AG09309 (cell line): Measurements from ENCODE around the gene CST5.

Experiments
- DNase-seq: peaks from one replicate; pipeline ENCODE4 v3.0.0-alpha.2; 2010; ENCODE audit warnings: low read depth
- H3K4me3 ChIP-seq: 2 replicates; pipeline ENCODE4 v1.5.1; 2011; ENCODE audit warnings: mild to moderate bottlenecking, low read depth, low read length, moderate library complexity; ENCODE audit not compliant: control insufficient read depth
- TF ChIP-seq, protein P1 (sequence below): IDR thresholded peaks from 2 replicates; pipeline ENCODE4 v1.5.1; 2011; ENCODE audit warnings: mild to moderate bottlenecking, low read depth, low read length, inconsistent platforms; ENCODE audit not compliant: insufficient read depth, control insufficient read depth; ENCODE audit errors: missing control alignments

CST5 gene

DNA sequence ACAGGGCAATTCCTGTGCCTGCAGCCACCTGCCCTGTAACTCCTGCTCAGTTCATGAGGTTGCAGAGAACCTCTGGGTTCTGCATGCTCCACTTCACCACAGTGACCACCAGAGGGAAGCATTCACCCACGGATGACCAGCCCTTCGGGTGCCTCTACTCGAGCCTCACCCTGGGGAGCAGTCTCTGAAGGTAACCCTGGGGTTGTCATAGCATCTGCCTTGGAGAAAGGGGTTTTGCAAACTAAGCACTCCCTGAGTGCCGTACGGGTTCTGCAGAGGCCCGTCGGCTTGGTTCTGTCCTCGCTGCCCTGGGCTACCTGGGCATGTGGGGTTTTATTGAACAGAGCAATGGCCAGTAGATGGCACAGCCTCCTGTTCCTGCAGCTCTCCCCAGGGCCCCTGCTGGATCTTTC, 10.2 kb upstream of the CST5 start:
- TF ChIP-seq, protein P1, sequence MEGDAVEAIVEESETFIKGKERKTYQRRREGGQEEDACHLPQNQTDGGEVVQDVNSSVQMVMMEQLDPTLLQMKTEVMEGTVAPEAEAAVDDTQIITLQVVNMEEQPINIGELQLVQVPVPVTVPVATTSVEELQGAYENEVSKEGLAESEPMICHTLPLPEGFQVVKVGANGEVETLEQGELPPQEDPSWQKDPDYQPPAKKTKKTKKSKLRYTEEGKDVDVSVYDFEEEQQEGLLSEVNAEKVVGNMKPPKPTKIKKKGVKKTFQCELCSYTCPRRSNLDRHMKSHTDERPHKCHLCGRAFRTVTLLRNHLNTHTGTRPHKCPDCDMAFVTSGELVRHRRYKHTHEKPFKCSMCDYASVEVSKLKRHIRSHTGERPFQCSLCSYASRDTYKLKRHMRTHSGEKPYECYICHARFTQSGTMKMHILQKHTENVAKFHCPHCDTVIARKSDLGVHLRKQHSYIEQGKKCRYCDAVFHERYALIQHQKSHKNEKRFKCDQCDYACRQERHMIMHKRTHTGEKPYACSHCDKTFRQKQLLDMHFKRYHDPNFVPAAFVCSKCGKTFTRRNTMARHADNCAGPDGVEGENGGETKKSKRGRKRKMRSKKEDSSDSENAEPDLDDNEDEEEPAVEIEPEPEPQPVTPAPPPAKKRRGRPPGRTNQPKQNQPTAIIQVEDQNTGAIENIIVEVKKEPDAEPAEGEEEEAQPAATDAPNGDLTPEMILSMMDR = peak; percentile 79
- H3K4me3 ChIP-seq = no peak overlapping the region
- peak; percentile 4 for DNase-seq

DNA sequence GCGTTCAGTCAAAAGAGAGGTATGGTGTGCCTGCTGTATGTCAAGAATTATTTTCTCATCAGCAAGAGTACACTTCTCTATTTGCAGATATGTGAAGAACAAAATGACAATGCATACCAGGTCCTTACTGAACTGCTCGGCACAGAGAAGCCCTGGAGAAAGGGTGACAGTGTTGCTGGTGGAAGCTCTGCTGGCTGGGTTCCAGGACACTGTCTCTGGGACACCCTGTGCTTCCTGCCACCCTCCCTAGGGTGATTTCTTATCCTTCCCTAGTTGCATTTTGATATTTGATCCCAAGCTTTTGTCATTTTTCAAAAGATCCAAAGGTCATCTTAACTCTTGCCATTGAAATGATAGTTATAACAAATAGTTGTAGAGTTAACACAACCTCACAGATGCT, 8.3 kb upstream of the CST5 start:
- TF ChIP-seq, protein P1 = no peak

DNA sequence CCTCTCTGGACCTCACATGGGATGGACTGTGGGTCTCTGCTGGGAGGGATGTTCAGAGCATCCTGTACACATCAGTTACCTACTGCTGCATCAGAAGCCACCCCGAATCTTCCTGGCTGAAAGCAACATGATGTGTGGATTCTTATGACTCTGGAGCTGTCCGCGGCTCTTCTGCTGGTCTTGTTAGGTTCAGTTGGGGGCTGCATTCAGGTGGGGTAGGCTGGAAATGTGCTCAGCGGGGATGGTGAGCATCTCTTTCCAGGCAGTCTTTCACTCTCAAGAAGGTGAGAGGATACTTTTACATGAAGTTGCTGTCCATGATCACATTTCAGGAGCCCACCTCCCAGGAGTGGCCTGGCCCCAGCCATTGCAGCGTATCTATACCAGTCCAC, 5.2 kb upstream of the CST5 start:
- no peak overlapping the region for H3K4me3 ChIP-seq
- TF ChIP-seq, protein P1 = no peak
- DNase-seq = no peak

More for the DNA sequence above, 8.3 kb upstream of the CST5 start:
- DNase-seq = no peak
- no peak overlapping the region for H3K4me3 ChIP-seq

DNA sequence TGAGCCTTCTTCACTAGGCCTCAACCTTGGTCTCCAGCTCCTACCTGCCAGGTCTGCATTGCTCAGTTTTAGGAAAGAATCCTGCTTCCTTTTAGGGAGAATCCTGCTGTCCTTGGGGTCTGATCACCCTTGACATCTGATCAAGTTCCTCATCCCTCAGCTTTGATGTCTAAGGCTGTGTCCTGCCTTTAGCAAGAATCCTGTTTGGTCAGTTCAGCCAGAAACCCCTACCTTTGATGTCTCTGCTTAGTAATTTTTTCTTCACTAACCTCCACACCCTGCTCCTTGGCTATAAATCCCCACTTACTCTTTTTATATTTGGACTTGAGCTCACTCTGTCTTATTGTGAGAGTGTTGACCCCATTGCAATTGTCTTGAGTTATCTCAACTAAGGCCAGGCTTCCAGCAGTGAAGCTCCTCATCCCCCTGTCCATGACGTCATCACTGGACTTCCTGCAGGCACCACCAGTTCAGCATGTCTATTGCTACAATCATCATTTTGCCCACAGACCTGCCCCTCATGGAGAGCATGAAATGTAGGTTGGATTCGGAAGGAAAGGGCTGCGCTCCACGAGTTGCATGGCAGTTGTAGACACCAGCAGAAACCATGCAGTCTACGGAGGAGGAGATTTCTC, 4.7 kb upstream of the CST5 start:
- H3K4me3 ChIP-seq = no peak overlapping the region
- no peak for DNase-seq
- TF ChIP-seq, protein P1 = no peak

GRCh38 chr20:23881371-23881770, 1.8 kb upstream of the CST5 start:
- no peak for DNase-seq
- no peak overlapping the region for H3K4me3 ChIP-seq
- TF ChIP-seq, protein P1 = no peak

DNA sequence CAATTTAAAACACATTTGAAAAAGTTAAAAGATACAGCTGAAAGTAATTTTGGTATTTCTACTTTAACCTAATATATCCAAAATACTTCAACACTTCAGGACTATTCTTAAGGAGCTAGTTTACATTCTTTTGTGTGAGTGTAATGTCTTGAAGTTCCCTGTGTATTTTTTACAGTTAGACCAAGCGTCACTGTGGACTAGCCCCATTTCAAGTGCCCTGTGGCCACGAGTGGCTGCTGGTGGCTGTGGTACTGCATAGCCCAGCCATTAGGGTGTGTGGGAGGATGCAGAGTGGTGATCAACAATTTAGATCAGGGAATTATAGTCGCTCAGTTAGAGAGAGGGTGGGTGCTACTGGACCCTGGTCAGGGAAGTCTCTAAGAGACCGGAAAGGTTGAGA, 869 bp upstream of the CST5 start:
- H3K4me3 ChIP-seq = no peak overlapping the region
- TF ChIP-seq, protein P1 = no peak

GRCh38 chr20:23879811-23880374, 345 bp upstream of the CST5 start:
- TF ChIP-seq, protein P1 = no peak
- no peak for DNase-seq
- no peak overlapping the region for H3K4me3 ChIP-seq

More for the DNA sequence above, 869 bp upstream of the CST5 start:
- DNase-seq = no peak
